Effector memory CD4-positive, alpha-beta T cell (primary cell): ENCODE results near the gene SUMO1.

ENCODE experiments used
- DNase-seq, 3 donors: peaks; one replicate each; pipeline ENCODE4 v3.0.0-alpha.2; 2020
- H3K27ac ChIP-seq: 2 replicates; pipeline ENCODE4 v1.7.0; 2013; ENCODE audit warnings: mild to moderate bottlenecking, low read length, moderate library complexity; ENCODE audit not compliant: insufficient read depth, poor library complexity, severe bottlenecking
- H3K27me3 ChIP-seq: replicated peaks from 2 replicates; pipeline ENCODE4 v1.7.0; 2013; ENCODE audit warnings: mild to moderate bottlenecking, low read length; ENCODE audit not compliant: insufficient read depth, control insufficient read depth, poor library complexity, severe bottlenecking
- H3K36me3 ChIP-seq: 2 replicates; pipeline ENCODE4 v1.7.0; 2013; ENCODE audit warnings: mild to moderate bottlenecking, low read length, moderate library complexity; ENCODE audit not compliant: control insufficient read depth, insufficient read depth
- H3K4me1 ChIP-seq: 2 replicates; pipeline ENCODE4 v1.7.0; 2013; ENCODE audit warnings: low read length, mild to moderate bottlenecking; ENCODE audit not compliant: control insufficient read depth, insufficient read depth, poor library complexity, severe bottlenecking
- H3K4me3 ChIP-seq: 2 replicates; pipeline ENCODE4 v1.7.0; 2013; ENCODE audit warnings: low read length, low read depth, mild to moderate bottlenecking; ENCODE audit not compliant: insufficient read depth, poor library complexity, severe bottlenecking
- H3K9me3 ChIP-seq: 2 replicates; pipeline ENCODE4 v1.7.0; 2013; ENCODE audit warnings: mild to moderate bottlenecking, low read length, moderate library complexity; ENCODE audit not compliant: control insufficient read depth

The SUMO1 gene

GRCh38 chr2:202172439-202173211 lies 65.8 kb downstream of the SUMO1 start:
- peaks cover 4% of the 10 kb centered on the region for H3K4me1 ChIP-seq
- no peaks in the 10 kb centered on the region for H3K36me3 ChIP-seq

GRCh38 chr2:202171241-202171825 lies 67.1 kb downstream of the SUMO1 start:
- DNase-seq = no peak
- Histone ChIP-seq H3K4me3 (no peak overlapping the region), H3K9me3 (no peaks in the 10 kb centered on the region), H3K27ac (no peak overlapping the region), H3K36me3 (no peaks in the 10 kb centered on the region), H3K4me1 (peaks cover 4% of the 10 kb centered on the region), H3K27me3 (no peaks in the 10 kb centered on the region)

More at GRCh38 chr2:202172439-202173211, 65.8 kb downstream of the SUMO1 start:
- DNase-seq = no peak
- Histone ChIP-seq H3K4me3 (no peak overlapping the region), H3K27ac (no peak overlapping the region), H3K9me3 (no peaks in the 10 kb centered on the region), H3K27me3 (no peaks in the 10 kb centered on the region)

- DNase-seq = no peak
- Histone ChIP-seq H3K9me3 (no peaks in the 10 kb centered on the region), H3K4me3 (no peak overlapping the region), H3K27me3 (no peaks in the 10 kb centered on the region), H3K27ac (no peak overlapping the region), H3K4me1 (peaks cover 4% of the 10 kb centered on the region), H3K36me3 (no peaks in the 10 kb centered on the region)
Observed at GRCh38 chr2:202169832-202170424, 68.5 kb downstream of the SUMO1 start.

- Histone ChIP-seq H3K9me3 (no peaks in the 10 kb centered on the region), H3K27ac (no peak overlapping the region), H3K4me3 (no peak overlapping the region)
Observed at GRCh38 chr2:202169131-202169530, 69.3 kb downstream of the SUMO1 start.

GRCh38 chr2:202165945-202166344 lies 72.5 kb downstream of the SUMO1 start:
- no peak overlapping the region for H3K27ac ChIP-seq
- H3K4me1 ChIP-seq = no peaks in the 10 kb centered on the region
- no peak for DNase-seq
- no peak overlapping the region for H3K4me3 ChIP-seq
- no peaks in the 10 kb centered on the region for H3K9me3 ChIP-seq
- H3K27me3 ChIP-seq = no peaks in the 10 kb centered on the region
- no peaks in the 10 kb centered on the region for H3K36me3 ChIP-seq

More at GRCh38 chr2:202169131-202169530, 69.3 kb downstream of the SUMO1 start:
- H3K27me3 ChIP-seq = no peaks in the 10 kb centered on the region
- H3K4me1 ChIP-seq = peaks cover 4% of the 10 kb centered on the region
- DNase-seq = no peak
- no peaks in the 10 kb centered on the region for H3K36me3 ChIP-seq

- H3K27me3 ChIP-seq = no peaks in the 10 kb centered on the region
- H3K4me1 ChIP-seq = no peaks in the 10 kb centered on the region
- no peak for DNase-seq
- H3K36me3 ChIP-seq = no peaks in the 10 kb centered on the region
- no peak overlapping the region for H3K27ac ChIP-seq
- H3K9me3 ChIP-seq = no peaks in the 10 kb centered on the region
- no peak overlapping the region for H3K4me3 ChIP-seq
Observed at GRCh38 chr2:202165208-202165607, 73.2 kb downstream of the SUMO1 start.

GRCh38 chr2:202164411-202164810 lies 74.0 kb downstream of the SUMO1 start:
- no peaks in the 10 kb centered on the region for H3K9me3 ChIP-seq
- H3K27me3 ChIP-seq = no peaks in the 10 kb centered on the region
- no peak overlapping the region for H3K4me3 ChIP-seq
- H3K4me1 ChIP-seq = no peaks in the 10 kb centered on the region
- no peaks in the 10 kb centered on the region for H3K36me3 ChIP-seq
- no peak for DNase-seq
- no peak overlapping the region for H3K27ac ChIP-seq

- Histone ChIP-seq H3K4me1 (no peaks in the 10 kb centered on the region), H3K27me3 (no peaks in the 10 kb centered on the region), H3K36me3 (no peaks in the 10 kb centered on the region), H3K9me3 (no peaks in the 10 kb centered on the region), H3K27ac (no peak overlapping the region), H3K4me3 (no peak overlapping the region)
- no peak for DNase-seq
Observed at GRCh38 chr2:202161151-202161835, 77.1 kb downstream of the SUMO1 start.

GRCh38 chr2:202158796-202159195 lies 79.6 kb downstream of the SUMO1 start:
- Histone ChIP-seq H3K4me1 (no peaks in the 10 kb centered on the region), H3K9me3 (no peaks in the 10 kb centered on the region), H3K27me3 (no peaks in the 10 kb centered on the region), H3K4me3 (no peak overlapping the region), H3K27ac (no peak overlapping the region), H3K36me3 (no peaks in the 10 kb centered on the region)
- DNase-seq = no peak
